C4-2B (cell line): ENCODE measurements around the gene ZC2HC1C.

ENCODE experiments used
- CTCF ChIP-seq: fragments of 450-650 bp; conservative IDR thresholded peaks from 2 replicates; pipeline ENCODE4 v1.5.1; 2017; ENCODE audit warnings: mild to moderate bottlenecking
- ZFX ChIP-seq: fragments of 450-650 bp; IDR thresholded peaks from 2 replicates; pipeline ENCODE4 v1.6.1; 2017

- TF ChIP-seq CTCF (no peak), ZFX (no peak)
Observed at GRCh38 chr14:75044752-75045151, 24.7 kb upstream of the ZC2HC1C start.
